Small intestine (tissue), 7 donors: ENCODE data around the gene OTOP3. TPM values are rescaled to one million over a fixed set of nuclear protein-coding genes. Genes with fewer than 3 reads are reported as not detected.
A peak's percentile ranks its signal among the peaks of the same experiment; 100 is the strongest.

Experiments
- DNase-seq, 2 donors: peaks; one replicate each; pipeline versions ENCODE4 v3.0.0 to v3.0.0-alpha.2; 2013
- FAIRE-seq: peaks from 2 replicates; lab custom pipeline; 2012; peaks lifted over from hg19 to GRCh38; lab: Jason Lieb, UNC
- H3K27ac ChIP-seq, 3 donors: one replicate each; pipeline ENCODE4 v1.5.1; 2013; ENCODE audit warnings: low read length in 2 of 3, mild to moderate bottlenecking in 2 of 3, control low read depth in 1 of 3, inconsistent platforms in 1 of 3, low read depth in 1 of 3, moderate library complexity in 1 of 3
- H3K27me3 ChIP-seq, 3 donors: one replicate each; pipeline ENCODE4 v1.6.1; 2013; ENCODE audit warnings: low read length in 3 of 3, inconsistent platforms in 1 of 3; ENCODE audit not compliant: control insufficient read depth in 3 of 3, insufficient read depth in 3 of 3
- H3K36me3 ChIP-seq, 3 donors: one replicate each; pipeline ENCODE4 v1.6.1; 2013; ENCODE audit warnings: low read length in 3 of 3, inconsistent platforms in 1 of 3, low read depth in 1 of 3, mild to moderate bottlenecking in 1 of 3, moderate library complexity in 1 of 3; ENCODE audit not compliant: control insufficient read depth in 3 of 3, insufficient read depth in 2 of 3
- H3K4me1 ChIP-seq, 3 donors: one replicate each; pipeline ENCODE4 v1.6.1; 2013; ENCODE audit warnings: low read length in 2 of 3, inconsistent platforms in 1 of 3, low read depth in 1 of 3, mild to moderate bottlenecking in 1 of 3, moderate library complexity in 1 of 3; ENCODE audit not compliant: control insufficient read depth in 3 of 3, insufficient read depth in 2 of 3
- H3K4me3 ChIP-seq, 3 donors: one replicate each; pipeline ENCODE4 v1.5.1; 2013; ENCODE audit warnings: low read length in 3 of 3, control low read depth in 1 of 3, inconsistent platforms in 1 of 3, low read depth in 1 of 3, mild to moderate bottlenecking in 1 of 3, moderate library complexity in 1 of 3
- H3K9me3 ChIP-seq, 2 donors: one replicate each; pipeline ENCODE4 v1.6.1; 2013; ENCODE audit warnings: low read depth in 1 of 2, low read length in 1 of 2; ENCODE audit not compliant: control insufficient read depth in 2 of 2, insufficient read depth in 1 of 2
- WGBS, 3 donors: extraction: QIAGEN DNeasy Blood & Tissue Kit; methylation state at CpG; one replicate each; pipeline ENCODE4 v1.1.7; 2013; 5-methylcytosine and 5-hydroxymethylcytosine counted together
- polyA plus RNA-seq, 4 donors: library from polyadenylated mRNA; stranded (reverse) in 3 of 4; unstranded in 1 of 4; fragments of 200-250 nt in 3 of 4; fragments of 120-200 nt in 1 of 4; gene quantifications; one replicate each; pipeline versions ENCODE4 v1.2.1 to v1.2.3, GENCODE V29; 2013
- donor health status: healthy with polysubstance abuse.
- donor health status: control.
- donor health status: control.
- donor health status: Bipolar disorder and iron deficiency.
- donor health status: healthy.

OTOP3 gene
- polyA plus RNA-seq, 4 donors: 3.1 to 35.7 (median 19.1) TPM

DNA sequence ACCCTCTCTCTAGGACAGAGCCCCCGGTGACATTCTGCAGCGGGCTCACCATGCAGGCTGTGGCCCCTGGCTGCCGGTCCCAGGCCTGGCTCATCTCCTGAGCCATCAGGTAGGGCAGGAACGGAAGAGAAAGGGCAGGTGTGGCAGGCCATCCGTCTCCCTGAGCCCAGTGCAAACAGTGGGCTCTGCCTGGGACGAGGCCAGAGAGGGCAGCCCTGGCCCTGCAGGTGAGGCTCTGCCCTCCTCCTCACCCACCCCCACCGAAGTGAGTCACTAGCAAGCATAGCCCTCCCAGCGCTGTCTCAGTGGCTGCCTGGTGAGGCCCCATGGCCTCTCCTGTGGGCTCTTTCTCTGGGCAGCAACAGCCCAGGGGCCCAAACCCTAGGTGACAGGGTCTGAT lies 14.5 kb downstream of the OTOP3 start:
- no peak overlapping the region for H3K4me3 ChIP-seq
- H3K4me1 ChIP-seq: peaks cover 0 to 36% (median 12%) of the 10 kb centered on the region in 3 donors
- FAIRE-seq (no peak), DNase-seq (peak in 1 of 2 donors; percentile 53)
- H3K9me3 ChIP-seq: no peaks in the 10 kb centered on the region
- WGBS, 3 donors: 14 to 59% (median 24%) methylated on average over 6 to 8 of the region's 8 CpGs
- H3K27me3 ChIP-seq: peaks cover 0 to 4% (median 0%) of the 10 kb centered on the region in 3 donors
- H3K36me3 ChIP-seq: peaks cover 0 to 76% (median 2%) of the 10 kb centered on the region in 3 donors
- peak overlapping the region in 2 of 3 donors; percentile 50 to 69 for H3K27ac ChIP-seq

DNA sequence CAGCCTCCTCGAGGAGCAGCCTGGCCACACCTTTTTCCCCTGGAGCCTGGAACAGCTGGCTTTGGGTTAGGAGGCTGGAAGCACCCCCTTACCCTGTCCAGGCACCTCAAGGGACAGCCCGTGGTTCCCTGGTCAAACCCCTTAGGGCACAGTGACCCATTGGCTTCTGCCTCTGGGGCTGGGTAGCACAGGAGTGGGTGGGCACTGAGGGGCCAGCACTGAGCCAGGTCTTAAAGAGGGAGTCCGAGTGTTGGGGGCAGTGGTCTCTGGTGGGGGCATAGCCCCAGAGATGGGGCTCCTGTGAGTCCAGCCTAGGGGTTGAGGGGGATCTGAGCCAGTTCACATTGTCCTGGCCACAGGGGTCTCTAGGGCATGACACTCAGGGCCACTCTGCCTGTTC lies 15.4 kb downstream of the OTOP3 start:
- peaks cover 0 to 4% (median 0%) of the 10 kb centered on the region in 3 donors for H3K27me3 ChIP-seq

DNA sequence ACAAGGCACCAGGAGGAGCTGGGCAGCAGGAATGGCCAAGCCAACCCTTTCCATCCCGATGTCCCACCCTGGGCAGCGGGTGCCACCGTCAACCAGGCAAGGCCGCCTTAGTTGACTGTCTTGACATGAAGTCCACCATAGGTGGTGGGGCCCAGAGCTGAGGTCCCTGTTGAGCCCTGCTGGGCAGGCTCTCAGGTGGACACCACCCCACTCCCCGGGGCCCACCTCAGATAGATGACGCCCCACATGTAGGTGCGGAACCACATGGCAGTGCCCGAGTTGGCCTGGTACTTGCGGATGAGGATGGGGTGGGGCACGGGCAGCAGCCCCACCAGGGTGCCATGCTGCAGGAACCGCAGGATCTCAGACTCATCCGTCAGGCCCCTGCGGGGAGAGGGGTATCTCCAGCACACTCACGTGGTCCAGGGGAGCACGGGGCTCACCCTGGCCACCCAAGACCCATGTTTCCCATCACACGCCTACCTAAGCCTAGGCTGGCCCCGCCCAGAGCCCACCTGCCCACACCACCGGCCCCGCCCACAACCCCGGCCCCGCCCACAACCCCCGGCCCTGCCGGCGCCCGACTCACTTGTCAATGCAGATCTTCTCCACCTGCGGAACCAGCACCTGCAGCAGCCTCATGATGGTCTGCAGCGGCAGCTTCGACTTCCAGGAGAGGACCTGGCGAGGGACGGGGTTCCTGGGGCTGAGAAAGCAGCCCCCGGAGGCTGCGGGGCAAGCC lies 16.2 kb downstream of the OTOP3 start:
- H3K27ac ChIP-seq: peak overlapping the region in 2 of 3 donors; percentile 89 to 90
- no peak for DNase-seq
- FAIRE-seq: no peak
- peaks cover 0 to 85% (median 2%) of the 10 kb centered on the region in 3 donors for H3K36me3 ChIP-seq
- peaks cover 0 to 36% (median 12%) of the 10 kb centered on the region in 3 donors for H3K4me1 ChIP-seq
- H3K27me3 ChIP-seq: peaks cover 0 to 4% (median 0%) of the 10 kb centered on the region in 3 donors
- H3K9me3 ChIP-seq: peaks cover 0 to 7% of the 10 kb centered on the region in 2 donors
- H3K4me3 ChIP-seq: no peak overlapping the region
- WGBS, 3 donors: 74 to 88% (median 78%) methylated on average over 26 to 32 of the region's 32 CpGs

More for the DNA sequence above, 15.4 kb downstream of the OTOP3 start:
- no peaks in the 10 kb centered on the region for H3K9me3 ChIP-seq
- H3K36me3 ChIP-seq: peaks cover 0 to 84% (median 2%) of the 10 kb centered on the region in 3 donors
- H3K4me3 ChIP-seq: no peak overlapping the region
- H3K4me1 ChIP-seq: peaks cover 0 to 36% (median 12%) of the 10 kb centered on the region in 3 donors
- WGBS, 3 donors: 47 to 68% (median 51%) methylated on average over 3 of the region's 3 CpGs
- FAIRE-seq (no peak), DNase-seq (no peak)
- peak overlapping the region in 2 of 3 donors; percentile 69 to 90 for H3K27ac ChIP-seq

DNA sequence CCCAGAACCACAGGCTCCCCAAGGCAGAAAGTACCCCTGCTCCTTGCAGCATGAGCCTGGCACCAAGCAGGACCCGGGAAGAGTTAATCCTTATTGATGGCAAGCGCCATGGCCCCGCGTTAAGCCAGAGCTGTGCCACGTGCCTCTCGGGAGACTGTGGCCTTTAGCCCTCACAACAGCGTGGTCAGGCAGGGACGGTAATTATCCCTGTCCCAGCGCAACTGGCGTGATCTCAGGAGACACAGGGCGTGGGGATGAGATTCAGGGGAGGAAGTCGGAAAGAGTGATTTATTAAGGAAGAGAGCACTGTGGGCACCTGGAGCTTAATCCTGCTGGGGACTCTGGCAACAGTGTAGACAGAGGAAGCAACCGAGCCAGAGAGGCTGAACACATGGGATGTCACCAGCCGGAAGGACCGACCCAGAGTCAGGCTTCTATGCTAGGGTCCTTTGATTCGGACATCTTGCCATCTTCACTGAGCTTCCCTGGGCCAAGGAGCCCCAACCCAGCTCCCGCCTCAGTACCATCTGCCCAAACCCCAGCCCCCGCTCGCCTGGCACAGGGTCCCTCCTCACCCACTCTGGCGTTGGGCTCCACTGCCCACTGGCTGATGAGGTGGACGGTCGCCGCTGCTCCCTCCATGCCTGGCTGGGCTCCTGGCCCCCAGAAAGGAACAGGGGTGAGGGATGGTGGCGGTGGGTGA lies 16.9 kb downstream of the OTOP3 start:
- H3K36me3 ChIP-seq: peaks cover 0 to 79% (median 2%) of the 10 kb centered on the region in 3 donors
- FAIRE-seq (no peak), DNase-seq (peak; percentile 58 to 84)
- H3K9me3 ChIP-seq: peaks cover 0 to 7% of the 10 kb centered on the region in 2 donors
- peaks cover 0 to 36% (median 12%) of the 10 kb centered on the region in 3 donors for H3K4me1 ChIP-seq
- H3K27ac ChIP-seq: peak overlapping the region; percentile 66 to 90 (median 89)
- H3K27me3 ChIP-seq: peaks cover 0 to 4% (median 0%) of the 10 kb centered on the region in 3 donors
- H3K4me3 ChIP-seq: no peak overlapping the region
- 52 to 66% (median 61%) methylated on average over 24 of the region's 24 CpGs for WGBS, 3 donors

DNA sequence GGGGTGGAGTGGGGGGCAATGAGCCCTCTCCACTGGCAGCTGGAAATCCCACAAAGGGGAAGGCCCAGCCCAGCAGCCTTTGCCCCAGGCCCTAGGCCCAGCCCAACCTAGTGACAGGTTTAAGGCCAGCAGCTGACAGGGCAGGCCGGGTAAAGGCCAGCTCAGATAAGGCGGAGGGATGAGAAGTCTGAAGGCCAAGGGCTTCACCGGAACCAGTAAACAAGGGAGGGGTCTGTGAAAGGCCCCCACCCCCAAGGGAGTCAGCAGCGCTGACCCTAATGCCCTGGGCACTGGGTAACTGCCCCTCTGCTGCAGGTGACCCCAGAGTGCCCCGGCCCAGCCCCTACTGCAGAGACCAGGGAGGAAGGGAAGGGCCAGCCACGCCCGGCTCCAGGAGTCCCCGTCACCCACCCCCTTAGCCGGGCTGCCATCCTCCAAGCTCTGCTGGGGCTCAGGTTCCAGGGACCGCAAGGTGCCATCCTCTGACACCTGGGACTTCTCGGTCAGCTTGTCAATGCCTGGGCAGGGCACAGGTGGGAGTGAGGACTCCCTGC lies 17.5 kb downstream of the OTOP3 start:
- Histone ChIP-seq H3K4me1 (peaks cover 0 to 36% (median 12%) of the 10 kb centered on the region in 3 donors), H3K27ac (peak overlapping the region; percentile 66 to 90 (median 89)), H3K36me3 (peaks cover 0 to 81% (median 2%) of the 10 kb centered on the region in 3 donors), H3K27me3 (no peaks in the 10 kb centered on the region), H3K4me3 (no peak overlapping the region), H3K9me3 (peaks cover 0 to 7% of the 10 kb centered on the region in 2 donors)
- WGBS, 3 donors: 18 to 64% (median 58%) methylated on average over 9 to 11 of the region's 11 CpGs
- DNase-seq (peak; percentile 86 to 90), FAIRE-seq (no peak)

DNA sequence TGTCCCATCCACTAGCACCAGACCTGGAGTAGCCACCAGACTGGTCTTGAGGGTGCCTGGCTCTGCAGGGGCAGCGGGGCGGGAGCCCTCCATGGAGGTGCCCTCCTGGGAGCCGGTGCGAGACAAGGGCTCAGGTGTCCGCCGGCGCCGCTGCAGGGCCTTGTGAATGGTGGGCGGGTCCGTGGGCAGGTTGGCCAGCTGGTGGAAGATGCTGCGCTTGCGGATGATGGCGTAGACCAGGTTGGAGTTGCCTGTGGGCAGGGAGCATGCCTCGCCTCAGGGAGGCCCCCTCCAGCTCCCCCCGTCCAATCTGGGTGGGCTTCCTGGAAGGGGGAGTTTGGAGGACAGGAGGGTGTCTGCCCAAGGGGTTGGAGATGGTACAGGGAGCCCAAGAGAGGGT lies 18.4 kb downstream of the OTOP3 start:
- DNase-seq (no peak), FAIRE-seq (no peak)
- no peaks in the 10 kb centered on the region for H3K27me3 ChIP-seq
- peaks cover 0 to 86% (median 2%) of the 10 kb centered on the region in 3 donors for H3K36me3 ChIP-seq
- H3K9me3 ChIP-seq: peaks cover 0 to 7% of the 10 kb centered on the region in 2 donors
- peaks cover 0 to 36% (median 12%) of the 10 kb centered on the region in 3 donors for H3K4me1 ChIP-seq
- H3K27ac ChIP-seq: peak overlapping the region in 1 of 3 donors; percentile 56
- no peak overlapping the region for H3K4me3 ChIP-seq
- WGBS, 3 donors: 92 to 93% (median 92%) methylated on average over 14 to 15 of the region's 15 CpGs

DNA sequence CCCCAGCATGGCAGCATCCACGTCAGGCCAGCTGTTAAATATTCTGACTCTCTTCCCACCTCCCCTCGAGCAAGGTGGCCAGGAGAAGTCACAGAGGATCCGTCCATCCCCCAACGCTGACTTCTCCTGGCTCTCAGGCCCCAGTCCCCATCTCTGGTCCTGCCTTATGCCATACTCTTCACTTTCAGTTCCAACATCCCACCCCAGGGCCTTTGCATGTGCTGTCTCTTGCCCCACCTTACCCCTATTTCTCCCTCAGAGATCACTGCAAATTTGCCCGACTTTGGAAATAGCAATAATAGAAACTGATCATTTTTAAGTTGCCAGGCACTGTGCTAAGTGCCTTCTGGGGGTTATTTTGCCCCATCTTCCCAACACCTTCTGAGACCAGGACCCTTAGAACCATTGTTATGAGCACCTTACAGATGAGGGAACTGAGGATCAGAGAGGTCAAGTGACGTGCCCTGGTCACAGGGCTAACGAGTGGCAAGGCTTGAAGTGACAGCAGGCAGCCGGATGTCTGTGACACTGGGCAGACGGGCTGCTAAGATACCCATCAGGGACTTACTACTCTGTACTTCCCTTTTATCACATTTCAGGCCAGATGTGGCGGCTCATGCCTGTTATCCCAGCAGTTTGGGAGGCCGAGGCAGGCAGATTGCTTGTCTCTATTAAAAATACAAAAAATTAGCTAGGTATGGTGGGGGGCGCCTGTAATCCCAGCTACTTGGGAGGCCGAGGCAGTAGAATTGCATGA lies 19.1 kb downstream of the OTOP3 start:
- Histone ChIP-seq H3K9me3 (peaks cover 0 to 7% of the 10 kb centered on the region in 2 donors), H3K4me1 (peaks cover 0 to 36% (median 12%) of the 10 kb centered on the region in 3 donors), H3K27ac (peak overlapping the region in 1 of 3 donors; percentile 56), H3K4me3 (no peak overlapping the region), H3K27me3 (no peaks in the 10 kb centered on the region), H3K36me3 (peaks cover 0 to 87% (median 2%) of the 10 kb centered on the region in 3 donors)
- no peak for FAIRE-seq
- WGBS, 3 donors: 73 to 80% (median 73%) methylated on average over 13 of the region's 13 CpGs
- no peak for DNase-seq
